PFSK-1 (cell line): ENCODE results near the gene EFEMP1.

Experiments used
- FOXP2 ChIP-seq: optimal IDR thresholded peaks from 2 replicates; pipeline ENCODE3; 2011; ENCODE audit warnings: borderline replicate concordance, control low read depth, inconsistent platforms; ENCODE audit not compliant: insufficient read depth; ENCODE audit errors: extremely low read length, extremely low read depth
- POLR2AphosphoS5 ChIP-seq: IDR thresholded peaks from 2 replicates; pipeline ENCODE4 v1.6.1; 2012; ENCODE audit warnings: low read depth, mild to moderate bottlenecking, control low read depth, low read length, moderate library complexity
- REST ChIP-seq, 2 experiments: IDR thresholded peaks; 2 replicates each; pipeline versions ENCODE4 v1.6.1 to v1.8.0; 2011 to 2012; ENCODE audit warnings: low read depth in 2 of 2, low read length in 2 of 2, control low read depth in 1 of 2, inconsistent platforms in 1 of 2, mild to moderate bottlenecking in 1 of 2, moderate library complexity in 1 of 2; ENCODE audit not compliant: insufficient read depth in 1 of 2
- SIN3A ChIP-seq: IDR thresholded peaks from 2 replicates; pipeline ENCODE4 v1.6.1; 2012; ENCODE audit warnings: mild to moderate bottlenecking, low read length, moderate library complexity, borderline replicate concordance; ENCODE audit not compliant: insufficient read depth
- TAF1 ChIP-seq: IDR thresholded peaks from 2 replicates; pipeline ENCODE4 v1.6.1; 2012; ENCODE audit warnings: low read length, control low read depth, borderline replicate concordance; ENCODE audit not compliant: insufficient read depth

GRCh38 chr2:55957142-55957541, 33.6 kb upstream of the EFEMP1 start:
- TF ChIP-seq TAF1: no peak
- TF ChIP-seq POLR2AphosphoS5: no peak
- TF ChIP-seq REST (IDR thresholded peaks at IDR 0.05; ENCODE audit: insufficient read depth in 1 of 2, low read depth in 2 of 2, low read length in 2 of 2): no peak
- no peak for TF ChIP-seq SIN3A
- TF ChIP-seq FOXP2: no peak
